ENCODE measurements around the gene AGAP1. TPM values are rescaled to one million over a fixed set of nuclear protein-coding genes. Genes with fewer than 3 reads are reported as not detected.

Gene AGAP1
- total and polyA plus RNA-seq, 2 donors (not counting 3 experiments of a cell fraction or from before 2014, with no cell fraction given) = 10.2 to 20.9 TPM

DNA sequence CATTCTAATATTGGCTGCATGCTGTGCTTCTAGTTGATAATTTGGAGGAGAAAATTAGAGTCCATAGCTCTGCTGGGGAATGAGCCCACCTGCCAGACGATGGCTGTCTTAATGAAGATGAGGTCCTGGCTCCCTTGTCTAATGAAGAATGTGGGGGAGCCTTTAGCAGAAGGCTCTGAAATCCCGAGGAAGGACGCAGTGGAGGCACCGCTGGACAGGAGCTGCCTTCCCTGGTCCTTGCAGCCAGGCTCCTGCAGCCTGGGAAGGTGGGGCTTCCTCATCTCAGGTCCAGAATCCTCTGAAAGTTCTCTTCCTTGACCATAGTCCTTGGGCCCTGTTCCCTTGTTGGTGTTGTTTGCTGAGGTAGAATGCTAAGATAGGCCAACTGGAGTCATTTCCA lies 208.3 kb downstream of the AGAP1 start:
- Histone ChIP-seq H4K20me1 (replicated peaks; ENCODE audit: control insufficient read depth, extremely low read depth, insufficient read depth, low read length) (no peaks in the 10 kb centered on the region), H3K27ac (ENCODE audit: insufficient read depth, low read depth, low read length) (no peak overlapping the region), H3K4me2 (ENCODE audit: insufficient read depth, low read length) (no peak overlapping the region), H3K9me1 (replicated peaks; ENCODE audit: control insufficient read depth, extremely low read depth, insufficient read depth, low read length) (no peaks in the 10 kb centered on the region), H3K4me1 (ENCODE audit: control insufficient read depth, extremely low read depth, insufficient read depth, low read length) (no peaks in the 10 kb centered on the region), H3K36me3 (ENCODE audit: control insufficient read depth in 2 of 2, extremely low read depth in 1 of 2, insufficient read depth in 2 of 2, low read length in 2 of 2) (no peaks in the 10 kb centered on the region), H2AFZ (ENCODE audit: low read depth, low read length) (no peak overlapping the region), H3K27me3 (ENCODE audit: control insufficient read depth in 2 of 2, insufficient read depth in 2 of 2, low read length in 2 of 2) (no peaks in the 10 kb centered on the region), H3K9me3 (replicated peaks; ENCODE audit: control insufficient read depth, insufficient read depth, low read length) (no peaks in the 10 kb centered on the region), H3K9ac (replicated peaks; ENCODE audit: extremely low read depth, insufficient read depth, low read length) (no peak overlapping the region), H3K4me3 (replicated peaks in 1 of 3; ENCODE audit: insufficient read depth in 1 of 3, low read depth in 1 of 3, low read length in 3 of 3) (no peak overlapping the region), H3K79me2 (ENCODE audit: control insufficient read depth, insufficient read depth, low read length) (no peaks in the 10 kb centered on the region)
- ChIA-PET POLR2A (no interaction called here), CTCF (no interaction called here)
- TF ChIP-seq, protein P1, sequence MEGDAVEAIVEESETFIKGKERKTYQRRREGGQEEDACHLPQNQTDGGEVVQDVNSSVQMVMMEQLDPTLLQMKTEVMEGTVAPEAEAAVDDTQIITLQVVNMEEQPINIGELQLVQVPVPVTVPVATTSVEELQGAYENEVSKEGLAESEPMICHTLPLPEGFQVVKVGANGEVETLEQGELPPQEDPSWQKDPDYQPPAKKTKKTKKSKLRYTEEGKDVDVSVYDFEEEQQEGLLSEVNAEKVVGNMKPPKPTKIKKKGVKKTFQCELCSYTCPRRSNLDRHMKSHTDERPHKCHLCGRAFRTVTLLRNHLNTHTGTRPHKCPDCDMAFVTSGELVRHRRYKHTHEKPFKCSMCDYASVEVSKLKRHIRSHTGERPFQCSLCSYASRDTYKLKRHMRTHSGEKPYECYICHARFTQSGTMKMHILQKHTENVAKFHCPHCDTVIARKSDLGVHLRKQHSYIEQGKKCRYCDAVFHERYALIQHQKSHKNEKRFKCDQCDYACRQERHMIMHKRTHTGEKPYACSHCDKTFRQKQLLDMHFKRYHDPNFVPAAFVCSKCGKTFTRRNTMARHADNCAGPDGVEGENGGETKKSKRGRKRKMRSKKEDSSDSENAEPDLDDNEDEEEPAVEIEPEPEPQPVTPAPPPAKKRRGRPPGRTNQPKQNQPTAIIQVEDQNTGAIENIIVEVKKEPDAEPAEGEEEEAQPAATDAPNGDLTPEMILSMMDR (IDR thresholded peaks at IDR 0.05; ENCODE audit: extremely low read depth in 1 of 2, insufficient read depth in 1 of 2, low read depth in 1 of 2, low read length in 2 of 2) = no peak
- TF ChIP-seq POLR2A (IDR thresholded peaks at IDR 0.05; ENCODE audit: low read depth, low read length) = no peak
- no peak for TF ChIP-seq FOS (IDR thresholded peaks at IDR 0.05; ENCODE audit: borderline replicate concordance, insufficient read depth, low read length)
- no peak for TF ChIP-seq EZH2 (IDR thresholded peaks at IDR 0.05; ENCODE audit: borderline replicate concordance, low read depth, low read length, severe bottlenecking)
- TF ChIP-seq, protein P2, sequence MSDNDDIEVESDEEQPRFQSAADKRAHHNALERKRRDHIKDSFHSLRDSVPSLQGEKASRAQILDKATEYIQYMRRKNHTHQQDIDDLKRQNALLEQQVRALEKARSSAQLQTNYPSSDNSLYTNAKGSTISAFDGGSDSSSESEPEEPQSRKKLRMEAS (IDR thresholded peaks at IDR 0.05; ENCODE audit: insufficient read depth, insufficient read length) = no peak
- no peak for TF ChIP-seq MYC (IDR thresholded peaks at IDR 0.05; ENCODE audit: low read depth, low read length)
- no peak for TF ChIP-seq GATA2 (IDR thresholded peaks at IDR 0.05; ENCODE audit: insufficient read depth, insufficient read length, low read depth, low read length)
- TF ChIP-seq JUN (IDR thresholded peaks at IDR 0.05; ENCODE audit: borderline replicate concordance, insufficient read depth, insufficient read length, low read depth) = no peak
- no peak for TF ChIP-seq POLR2AphosphoS5 (IDR thresholded peaks at IDR 0.05; ENCODE audit: insufficient read depth, low read depth, low read length)
- BruUV-seq (replicated peaks) = no TSS peak
- FAIRE-seq = no peak
- dilution Hi-C loops (cut with MboI; ENCODE audit: extremely low pct_ligation_motif_present, low sequenced_read_pairs) (no loop called here), intact Hi-C loops (cut with micrococcal nuclease) (no loop called here)
- DNase-seq (ENCODE audit: low read depth, low spot score) = no peak

Data from endothelial cell of umbilical vein (primary cell).